Limb (tissue), 2 donors: ENCODE measurements around the gene TSPAN15.

ENCODE experiments used
- DNase-seq, 2 donors: peaks; one replicate each; pipeline ENCODE4 v3.0.0-alpha.2; 2016; ENCODE audit errors: extremely low spot score in 2 of 2

The TSPAN15 gene

DNA sequence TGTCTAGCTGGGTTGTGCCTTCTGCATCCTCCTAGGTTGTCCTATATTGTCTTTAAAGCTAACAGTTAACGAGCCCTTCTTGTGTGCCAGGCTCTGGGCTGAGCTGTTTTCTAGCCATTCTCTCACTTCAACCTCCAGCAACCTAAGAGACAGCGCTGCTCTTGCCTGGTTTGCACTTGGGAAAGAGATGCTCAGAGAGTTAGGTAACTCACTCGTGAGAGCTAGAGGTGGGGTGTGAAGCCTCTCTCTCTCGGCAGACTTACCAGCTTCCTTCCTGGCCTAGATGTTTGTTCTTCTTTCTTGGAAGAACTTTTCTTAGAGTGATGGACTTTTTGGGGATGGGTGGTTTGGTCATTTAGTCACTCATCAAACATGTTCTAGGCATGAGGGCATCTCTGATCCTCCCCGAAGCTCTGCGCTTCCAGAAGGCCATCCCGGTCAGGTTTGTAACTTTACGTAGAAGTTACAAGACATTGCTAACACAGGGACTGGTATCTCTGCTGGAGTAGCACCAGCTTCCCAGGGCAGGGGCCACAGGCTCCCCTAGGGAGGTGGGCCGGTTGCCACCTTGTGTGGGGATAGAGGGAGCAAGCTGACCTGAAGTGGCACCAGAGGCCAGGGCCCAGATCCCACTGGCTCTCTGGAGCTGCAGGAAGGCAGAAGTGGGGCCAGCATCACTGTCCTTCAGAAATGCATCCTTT lies 14.3 kb downstream of the TSPAN15 start:
- DNase-seq, result no peak

DNA sequence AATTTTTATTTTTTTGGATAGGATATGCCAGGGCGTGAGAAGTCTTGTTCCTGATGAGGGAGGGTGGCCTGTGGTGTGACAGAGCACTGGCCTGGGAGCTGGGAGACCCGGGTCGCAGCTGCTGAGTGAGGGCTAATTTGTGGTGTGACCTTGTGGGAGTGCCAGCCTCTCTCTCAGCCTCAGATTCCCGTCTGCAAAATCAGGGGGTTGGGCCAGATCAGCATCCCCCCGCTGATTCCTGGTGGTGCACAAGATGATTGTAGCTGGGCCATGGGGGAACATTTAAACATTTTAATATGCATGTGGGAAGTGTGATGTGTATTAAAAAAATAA lies 14.9 kb downstream of the TSPAN15 start:
- no peak for DNase-seq

DNA sequence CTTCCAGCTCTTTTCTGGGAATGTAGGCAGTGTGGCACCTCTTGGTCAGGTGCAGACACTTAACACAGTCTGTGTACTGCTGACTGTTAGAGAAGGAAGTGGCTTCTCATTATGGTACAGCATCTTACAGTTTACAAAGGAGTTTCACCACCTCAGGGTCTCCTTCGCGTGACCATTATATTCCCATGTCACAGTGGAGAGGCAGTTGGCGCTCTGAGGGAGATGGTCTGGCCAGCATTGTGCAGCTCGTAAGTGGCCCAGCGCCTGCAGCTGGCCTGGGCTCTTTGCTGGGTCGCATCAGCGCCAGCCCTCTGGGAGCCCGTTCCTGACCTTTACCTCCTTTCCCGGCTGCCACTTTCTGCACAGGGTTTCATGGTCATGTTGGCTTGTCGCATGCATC lies 15.4 kb downstream of the TSPAN15 start:
- no peak for DNase-seq

DNA sequence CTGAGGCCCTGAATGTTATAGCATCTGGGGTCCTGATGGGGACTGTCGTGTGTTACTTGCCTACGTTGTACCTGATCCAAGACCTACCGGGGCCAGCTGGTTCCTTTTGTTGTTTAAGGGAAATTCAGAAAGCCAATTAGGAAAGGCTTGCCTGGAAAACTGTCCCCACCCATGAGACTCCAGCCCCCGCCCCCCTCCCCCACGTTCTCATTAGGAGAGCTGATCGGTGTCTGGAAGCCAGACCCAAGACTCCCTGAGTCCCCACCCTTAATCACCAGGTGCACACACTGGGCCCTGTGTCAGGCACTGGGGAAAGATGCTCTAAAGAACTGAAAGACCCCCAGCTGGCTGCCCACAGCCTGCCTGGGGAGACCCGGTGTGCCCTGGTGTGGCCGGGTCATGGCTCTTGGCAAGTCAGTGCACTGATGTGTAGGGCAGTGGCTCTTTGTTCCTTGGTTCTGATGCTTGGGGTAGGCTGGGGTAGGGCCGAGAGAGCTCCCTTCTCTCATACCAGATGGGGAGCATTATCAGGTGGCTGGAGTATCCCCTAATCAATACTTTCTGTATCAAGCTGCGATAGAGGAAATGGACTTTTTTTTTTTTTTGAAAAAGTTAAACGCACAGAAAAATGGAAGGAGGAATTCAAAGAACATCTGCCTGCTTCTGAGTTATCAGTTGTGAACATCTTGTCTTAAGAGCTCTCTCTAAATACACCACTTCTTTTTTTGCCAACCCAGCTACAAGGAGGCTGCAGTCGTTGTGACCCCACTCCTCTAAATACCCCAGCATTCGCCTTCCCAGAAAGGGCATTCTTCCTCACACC lies 16.9 kb downstream of the TSPAN15 start:
- DNase-seq, result no peak

DNA sequence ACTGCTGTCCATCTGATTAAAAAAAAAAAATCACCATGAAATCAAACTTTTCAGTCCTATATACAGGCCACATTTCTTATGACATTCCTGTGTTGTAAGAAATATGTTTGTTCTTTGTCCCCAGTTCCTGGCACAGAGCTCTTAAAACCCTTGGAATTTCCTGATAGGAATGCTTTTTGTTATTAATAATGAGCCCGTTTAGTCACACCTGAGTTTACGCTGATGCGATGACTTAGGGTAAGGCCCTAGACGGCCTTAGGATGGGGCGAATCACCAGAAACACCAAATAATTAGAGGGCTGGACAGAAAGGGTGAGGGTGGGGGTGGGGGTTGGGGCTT lies 17.5 kb downstream of the TSPAN15 start:
- DNase-seq, result no peak

DNA sequence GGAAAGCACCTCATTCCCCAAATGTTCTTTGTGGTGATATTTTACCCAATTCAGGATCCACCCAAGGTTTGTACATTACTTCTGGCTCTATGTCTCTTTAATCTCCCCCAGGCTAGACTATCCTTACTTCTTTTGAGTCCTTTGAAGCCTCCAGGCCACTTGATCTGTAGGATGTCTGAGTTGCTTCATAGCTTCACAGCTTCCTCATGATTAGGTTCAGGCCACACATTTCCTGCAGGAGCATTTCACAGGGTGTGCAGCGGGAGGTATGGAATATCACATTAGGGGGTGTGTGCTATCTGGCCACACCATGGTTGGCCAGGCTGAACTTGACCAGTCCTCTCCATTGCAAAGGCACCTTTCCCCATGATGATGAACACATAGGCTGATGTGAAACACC lies 18.7 kb downstream of the TSPAN15 start:
- DNase-seq, result no peak

DNA sequence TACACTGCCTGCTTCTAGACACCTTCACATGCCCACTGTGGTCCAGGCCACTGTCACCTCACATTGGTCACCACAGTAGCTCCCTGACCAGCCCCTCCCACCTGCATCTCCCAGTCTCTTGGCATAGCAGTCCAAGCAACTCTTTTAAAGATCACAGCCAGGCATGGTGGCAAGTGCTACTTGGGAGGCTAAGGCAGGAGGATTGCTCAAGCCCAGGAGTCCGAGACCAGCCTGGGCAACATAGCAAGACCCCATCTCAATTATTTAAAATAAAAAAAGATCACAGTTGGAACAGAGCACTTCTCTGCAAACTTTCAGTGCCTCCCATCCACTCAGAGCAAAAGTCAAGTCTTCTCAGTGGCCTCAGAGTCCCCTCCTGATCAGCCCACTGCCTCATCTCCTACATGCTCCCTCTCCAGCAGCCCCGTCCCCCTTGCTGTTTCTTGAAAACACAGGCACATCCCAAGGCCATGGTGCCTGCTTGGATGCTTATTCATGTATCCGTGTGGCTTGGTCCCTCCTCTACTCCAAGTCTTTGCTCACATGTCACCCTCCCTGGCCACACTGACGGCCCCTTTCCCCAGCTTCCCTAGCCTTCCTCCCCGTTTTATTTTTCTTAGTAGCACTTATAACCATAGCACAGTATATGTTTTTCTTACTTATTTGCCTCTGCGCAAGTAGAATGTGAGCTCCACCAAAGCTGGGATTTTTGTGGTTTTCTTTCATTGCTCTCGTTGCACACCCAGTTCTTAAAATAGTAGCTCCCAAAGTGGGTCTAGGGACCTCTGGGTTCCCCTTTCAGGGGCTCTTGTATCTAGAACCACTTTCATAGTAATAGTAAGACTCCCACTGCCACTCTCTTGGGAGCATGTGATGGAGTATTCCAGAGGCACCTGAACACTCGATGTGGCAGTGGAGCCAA lies 19.5 kb downstream of the TSPAN15 start:
- no peak for DNase-seq

DNA sequence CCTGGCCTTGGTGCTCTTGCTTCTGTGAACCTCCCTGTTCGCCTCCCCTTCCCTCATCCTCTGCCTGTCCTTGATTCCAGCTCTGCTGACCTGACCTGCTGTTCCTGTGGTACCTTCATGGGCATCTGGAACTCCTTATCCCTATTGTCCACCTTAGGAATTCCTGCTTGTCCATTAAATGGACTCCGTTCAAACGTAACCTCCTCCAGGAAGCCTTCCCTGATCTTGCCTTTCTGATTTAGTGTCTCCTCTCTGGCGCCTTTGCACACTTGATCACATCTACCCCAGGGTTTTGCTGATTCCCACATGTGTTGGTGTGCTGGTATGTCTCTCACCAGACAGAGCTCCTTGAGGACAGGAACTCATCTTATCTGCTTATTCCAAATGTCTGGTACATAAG lies 20.9 kb downstream of the TSPAN15 start:
- DNase-seq, result no peak

DNA sequence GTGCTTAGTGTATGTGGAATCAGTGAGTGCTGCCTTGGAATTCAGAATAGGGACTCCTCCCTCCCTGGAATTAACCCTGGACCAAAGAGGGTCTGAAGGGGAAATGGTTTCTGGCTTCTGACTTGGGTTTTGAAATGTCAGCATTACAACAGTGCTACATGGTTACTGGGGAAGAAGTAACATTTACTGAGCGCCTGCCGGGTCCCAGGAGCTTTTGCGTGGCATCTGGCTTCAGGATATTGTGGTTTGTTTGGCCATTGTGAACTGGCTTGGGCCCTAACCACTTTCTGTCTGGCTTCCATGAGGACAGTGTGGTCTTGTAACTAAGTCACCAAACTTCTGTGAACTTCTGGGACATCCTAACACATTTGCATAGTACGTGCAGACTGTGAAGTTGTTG lies 21.3 kb downstream of the TSPAN15 start:
- no peak for DNase-seq

DNA sequence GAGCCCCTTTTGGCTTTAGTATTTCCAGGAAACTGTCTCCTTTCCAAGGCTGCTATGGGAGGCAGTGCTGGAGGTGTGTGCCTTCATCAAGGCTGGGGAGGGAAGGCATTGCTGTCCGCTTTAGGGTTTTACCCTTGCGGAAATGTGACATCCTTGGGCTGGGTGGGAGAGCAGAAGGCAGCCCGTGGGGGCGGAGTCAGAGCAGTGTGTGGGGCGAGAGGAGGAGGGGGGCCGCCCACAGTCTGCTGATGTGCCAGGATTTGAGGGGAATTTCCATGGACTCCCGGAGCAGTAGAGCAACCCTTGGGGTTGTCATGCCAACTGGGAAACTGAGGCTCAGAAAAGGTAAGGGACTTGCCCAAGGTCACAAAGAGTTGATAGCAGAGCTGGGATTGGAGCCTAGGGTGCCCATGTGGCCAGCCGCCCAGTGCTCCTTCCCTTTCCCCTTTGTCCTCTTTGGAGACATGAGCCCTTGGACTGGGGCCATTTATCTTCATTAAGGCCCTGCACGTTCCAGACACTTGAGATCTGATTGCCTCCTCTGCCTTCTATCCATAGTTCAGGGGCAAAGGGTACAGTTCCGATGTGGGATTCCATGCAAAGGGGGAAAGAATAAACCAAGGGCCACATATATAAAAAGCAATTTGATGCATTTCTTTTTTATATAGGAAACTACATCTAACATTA lies 22.2 kb downstream of the TSPAN15 start:
- no peak for DNase-seq

DNA sequence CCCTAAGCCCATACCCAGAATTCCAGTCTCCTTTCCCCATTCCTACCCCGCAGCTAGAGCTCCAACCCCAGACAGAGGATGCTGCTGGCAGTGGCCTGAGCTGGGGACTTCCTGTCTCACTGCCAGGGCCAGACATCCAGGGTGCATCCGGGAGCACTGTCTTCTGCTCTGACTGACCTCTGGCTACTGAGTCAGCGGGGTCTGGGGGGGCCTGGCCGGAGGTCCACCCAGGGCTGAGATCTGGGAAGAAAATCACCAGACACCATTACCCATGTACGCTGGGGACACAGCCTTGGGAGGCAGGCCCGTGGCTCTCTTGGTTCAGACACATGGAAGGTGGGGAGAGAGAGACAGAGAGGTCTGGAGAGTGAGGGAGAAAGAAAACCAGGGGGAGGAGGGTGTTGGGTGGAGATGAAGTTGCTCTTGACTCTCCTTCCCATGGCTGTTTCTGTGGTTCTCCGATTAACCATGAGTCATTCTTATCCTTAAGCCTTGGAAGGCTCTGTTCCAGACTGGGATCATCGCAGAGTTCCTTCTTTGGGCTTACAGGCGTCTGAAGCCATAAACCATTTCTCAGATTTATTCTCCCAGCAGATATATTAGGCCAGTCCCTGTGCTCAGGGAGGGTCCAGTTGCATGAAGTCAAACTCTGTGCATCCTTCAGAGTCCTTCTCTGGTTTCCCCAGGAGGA lies 23.6 kb downstream of the TSPAN15 start:
- no peak for DNase-seq

DNA sequence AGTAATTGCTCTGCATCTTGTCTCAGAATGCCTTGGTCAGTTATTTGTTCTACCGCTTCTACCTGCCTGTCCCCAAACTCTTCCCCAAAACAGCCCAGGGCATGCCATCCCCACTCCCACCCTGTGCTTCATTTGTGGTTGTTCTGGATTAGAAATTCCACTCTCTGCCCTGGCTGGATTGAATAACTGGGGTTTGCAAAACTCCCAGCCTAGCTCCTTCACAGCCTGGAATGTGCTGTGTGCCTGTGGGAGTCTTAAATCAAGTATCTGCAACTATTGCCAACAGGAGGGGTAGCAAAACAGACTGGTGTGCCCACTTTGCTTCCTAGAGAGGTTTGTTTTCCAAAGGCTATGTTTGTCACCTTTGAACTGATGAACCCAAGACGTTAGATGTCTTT lies 24.2 kb downstream of the TSPAN15 start:
- DNase-seq, result no peak

DNA sequence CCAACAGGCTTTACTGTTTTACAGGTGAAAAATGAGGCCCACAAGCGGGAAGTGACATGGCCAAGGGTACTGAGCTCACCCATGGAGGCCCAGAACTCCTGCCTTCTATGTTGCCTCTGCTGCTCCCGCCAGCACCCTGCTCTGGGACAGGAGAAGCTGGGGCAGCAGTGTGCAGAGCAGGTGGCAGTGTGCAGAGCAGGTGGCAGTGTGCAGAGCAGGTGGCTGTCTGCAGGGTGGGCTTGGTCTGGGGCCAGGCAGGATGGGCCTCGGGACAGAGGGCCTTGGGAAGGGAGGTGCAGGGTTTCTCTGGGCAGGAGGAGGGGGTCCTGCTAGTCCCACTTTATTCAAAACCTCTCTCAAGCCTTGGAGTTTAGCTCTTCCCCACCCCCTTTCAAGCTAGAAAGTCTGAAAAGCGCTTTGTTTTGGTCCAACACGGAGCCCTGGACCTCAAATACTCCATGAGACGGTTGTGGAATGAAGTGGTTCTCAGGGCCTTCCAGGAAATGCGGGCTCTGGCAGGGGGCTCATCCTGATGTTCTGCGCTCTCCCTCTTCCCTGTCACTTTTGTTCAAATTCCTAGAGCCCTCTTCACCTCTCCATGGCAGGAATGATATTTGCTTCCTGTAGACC lies 26.8 kb downstream of the TSPAN15 start:
- no peak for DNase-seq

DNA sequence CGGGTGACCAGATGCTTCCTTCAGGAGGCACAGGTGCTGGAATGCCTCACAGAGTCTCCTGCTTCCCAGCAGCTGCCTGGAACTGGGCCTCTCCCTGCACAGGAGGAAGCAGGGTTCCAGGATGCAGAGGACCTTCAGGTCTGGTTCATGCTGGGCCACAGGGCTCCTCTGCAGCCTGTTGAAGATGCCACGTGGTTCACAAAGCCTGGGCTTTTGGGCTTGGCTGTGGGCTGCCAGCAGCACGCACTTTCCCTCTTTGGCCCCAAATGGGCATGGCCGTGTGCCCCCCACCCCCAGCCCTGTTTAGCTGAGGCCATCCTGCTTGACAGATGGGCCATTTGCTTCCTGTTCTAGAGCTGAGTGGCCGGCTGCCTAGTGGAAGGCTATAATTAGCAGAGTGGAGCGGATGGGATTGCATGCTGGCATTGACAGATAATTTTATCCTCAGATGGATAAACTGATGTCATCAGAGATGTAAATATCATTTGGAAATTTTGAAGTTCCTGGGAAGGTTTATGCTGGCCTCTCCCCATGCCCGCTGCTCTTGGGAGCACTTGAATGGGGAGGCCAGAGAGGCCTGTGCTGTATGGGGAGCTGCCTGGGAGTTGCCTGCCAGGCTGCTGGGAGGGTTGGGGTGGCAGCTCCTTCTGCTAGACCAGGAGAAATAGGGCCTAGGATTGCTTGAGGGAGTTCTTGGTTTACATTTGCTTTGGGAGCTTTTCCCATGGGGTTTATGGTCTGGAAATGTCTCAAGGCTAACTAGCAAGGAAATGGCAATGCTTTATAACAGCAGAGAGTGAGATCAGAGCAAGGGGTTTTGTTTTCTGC lies 28.2 kb downstream of the TSPAN15 start:
- DNase-seq, result no peak

DNA sequence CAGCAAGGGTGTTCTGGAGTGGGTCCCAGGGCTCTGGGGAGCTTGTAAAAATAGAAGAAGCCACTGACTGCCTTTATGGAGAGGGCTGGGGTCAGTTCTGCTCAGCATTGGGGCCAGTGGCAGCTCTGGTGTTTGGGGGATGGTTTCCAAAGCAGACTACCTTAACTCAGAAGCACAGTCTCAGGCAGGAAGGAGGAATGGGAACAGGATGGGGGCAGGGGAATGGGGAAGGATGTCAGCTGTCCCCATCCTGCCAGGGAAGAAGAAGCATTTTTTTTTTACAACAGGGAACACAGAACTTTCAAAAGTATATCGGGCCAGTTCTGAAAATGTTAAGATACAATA lies 28.8 kb downstream of the TSPAN15 start:
- DNase-seq, result no peak

DNA sequence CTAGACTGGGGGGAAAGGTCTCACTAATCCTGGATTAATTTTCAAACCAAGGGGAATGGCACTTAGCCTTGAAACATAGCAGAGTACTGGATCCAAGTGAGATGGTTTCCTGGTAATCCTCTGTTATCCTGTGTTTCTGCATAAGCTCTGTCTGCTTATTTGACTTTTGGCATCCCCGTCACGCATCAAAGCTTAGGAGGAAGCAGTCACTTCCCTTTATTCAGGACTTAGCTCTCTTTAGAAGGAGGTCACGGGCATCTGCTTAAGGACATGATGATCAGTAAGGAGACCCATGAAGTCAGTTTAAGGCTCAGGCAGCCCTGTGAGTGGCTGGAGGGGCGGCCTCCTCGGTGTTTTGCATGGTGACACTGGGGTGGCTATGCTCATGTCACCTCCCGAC lies 30.0 kb downstream of the TSPAN15 start:
- DNase-seq, result no peak

DNA sequence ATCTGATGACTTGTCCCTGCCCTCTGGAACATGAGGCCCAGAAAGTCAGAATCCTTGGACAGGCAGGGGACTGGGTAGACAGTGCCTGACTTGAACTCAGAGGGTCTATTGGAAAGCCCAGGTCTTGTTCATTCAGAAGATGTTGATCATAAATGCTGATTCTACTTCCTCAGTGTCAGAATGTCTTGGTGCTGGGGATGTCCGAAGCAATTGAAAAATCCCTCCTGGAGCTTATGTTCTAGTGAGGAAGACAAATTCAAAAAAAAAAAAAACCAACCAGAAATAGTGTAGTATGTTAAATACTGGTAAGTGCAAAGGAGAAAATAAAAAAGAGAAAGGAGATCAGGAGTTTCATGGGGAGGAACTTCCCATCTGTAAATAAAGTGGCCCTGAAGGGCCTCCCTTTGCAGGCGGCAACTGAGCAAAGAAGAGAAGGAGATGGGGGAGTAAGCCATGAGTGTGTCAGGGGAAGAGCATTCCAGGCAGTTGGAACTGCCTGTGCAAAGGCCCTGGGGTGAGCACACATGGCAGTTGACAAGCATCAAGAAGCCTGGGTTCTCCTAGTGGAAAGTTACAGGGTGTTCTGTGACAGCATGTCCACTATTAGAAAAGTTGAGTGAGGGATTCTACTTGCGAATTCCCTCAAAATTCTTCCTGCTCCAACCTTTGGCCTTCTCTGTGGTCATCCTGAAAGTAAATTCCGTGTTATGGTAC lies 30.7 kb downstream of the TSPAN15 start:
- no peak for DNase-seq

DNA sequence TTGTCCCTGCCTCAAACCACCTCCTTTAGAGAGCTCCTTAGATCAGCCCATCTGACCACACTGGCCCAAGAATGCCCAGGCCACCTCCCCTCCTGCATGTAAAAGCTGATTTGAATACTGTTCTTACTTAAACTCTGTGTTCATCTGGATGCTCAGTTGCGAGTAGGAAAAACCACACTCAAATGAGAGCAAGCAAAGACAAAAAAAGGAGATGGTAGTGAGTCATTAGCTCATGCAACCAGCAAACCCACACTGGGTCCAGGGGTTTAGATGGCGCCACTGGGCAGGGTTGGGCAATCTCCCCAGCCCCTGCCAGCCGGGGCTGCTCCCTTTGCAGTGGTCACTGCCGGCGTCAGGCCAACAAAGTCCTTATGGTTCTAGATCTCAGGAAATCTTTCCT lies 32.7 kb downstream of the TSPAN15 start:
- DNase-seq, result no peak

DNA sequence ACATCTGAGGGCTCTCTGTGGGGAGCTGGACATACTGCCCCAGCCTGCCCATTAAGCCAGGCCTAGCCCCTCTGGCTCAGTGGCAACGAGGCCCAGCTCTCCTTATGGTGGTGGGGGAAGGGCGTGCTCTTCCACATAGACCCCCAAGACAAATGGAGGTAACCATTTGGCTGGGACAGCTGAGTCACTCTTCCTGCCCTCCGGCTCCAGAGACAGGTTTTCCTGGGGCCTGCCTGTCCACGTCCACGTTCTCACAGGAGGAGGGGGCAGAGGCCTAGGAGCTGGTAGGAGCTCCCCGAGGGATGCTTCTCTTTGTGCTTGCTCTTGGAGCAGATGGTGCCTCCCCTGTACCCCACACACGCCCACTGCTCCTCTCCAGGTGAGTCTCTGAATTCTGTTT lies 33.5 kb downstream of the TSPAN15 start:
- DNase-seq, result no peak
